ENCODE measurements around the gene HYDIN.

- TF ChIP-seq POLR2A (IDR thresholded peaks at IDR 0.05) (no peak), CTCF (IDR thresholded peaks at IDR 0.05) (no peak)
These were observed 425.1 kb downstream of the HYDIN start for GRCh38 chr16:70805380-70805779.

Data from adrenal gland (tissue), 5 donors.